CD4-positive, alpha-beta T cell treated with Interleukin-4 for 4 hours (primary cell): ENCODE results near the gene UBAC2.
A peak's percentile ranks its signal among the peaks of the same experiment; 100 is the strongest.

Experiments used
- DNase-seq: peaks from one replicate; pipeline ENCODE4 v3.0.0-alpha.2; 2020

The UBAC2 gene

GRCh38 chr13:99421271-99421670, 220.6 kb downstream of the UBAC2 start:
- DNase-seq, result no peak

DNA sequence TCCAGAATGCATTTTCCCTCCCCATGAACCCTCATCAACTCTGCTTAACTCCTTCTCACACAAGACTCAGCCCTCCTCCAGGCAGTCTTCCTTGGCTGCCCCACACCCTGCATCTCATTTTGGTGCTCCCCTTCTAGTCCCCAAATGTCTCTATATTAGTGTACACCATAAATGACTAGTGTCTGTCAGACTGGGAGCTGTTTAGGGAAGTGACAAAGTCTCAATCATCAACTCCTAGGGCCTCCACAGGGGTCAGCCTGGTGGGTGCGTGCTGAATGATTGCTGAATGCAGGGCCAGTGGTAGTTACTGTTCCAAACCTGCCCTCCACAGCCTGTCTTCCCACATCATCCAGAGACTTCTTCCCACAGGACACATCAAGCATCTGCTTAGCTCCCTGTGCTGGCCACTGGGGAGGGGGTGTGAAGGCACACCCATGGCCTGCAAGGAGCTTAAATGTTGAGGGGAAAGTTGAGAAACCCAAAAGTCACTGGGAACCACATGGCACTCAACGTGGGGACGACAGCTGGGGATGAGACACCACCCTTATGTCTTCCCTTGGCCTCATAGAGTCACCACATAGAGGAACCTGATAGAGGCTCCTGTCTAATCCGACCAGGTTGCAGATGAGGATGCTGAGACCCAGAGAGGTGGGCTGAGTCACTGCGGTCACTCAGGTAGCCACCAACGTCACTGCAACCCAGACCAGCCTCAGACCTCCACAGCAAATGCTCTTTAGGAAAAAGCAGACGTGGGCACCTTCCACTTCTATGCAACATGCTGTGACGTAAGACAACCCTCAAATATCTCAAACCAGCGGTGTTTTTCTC, 221.3 kb downstream of the UBAC2 start:
- no peak for DNase-seq

DNA sequence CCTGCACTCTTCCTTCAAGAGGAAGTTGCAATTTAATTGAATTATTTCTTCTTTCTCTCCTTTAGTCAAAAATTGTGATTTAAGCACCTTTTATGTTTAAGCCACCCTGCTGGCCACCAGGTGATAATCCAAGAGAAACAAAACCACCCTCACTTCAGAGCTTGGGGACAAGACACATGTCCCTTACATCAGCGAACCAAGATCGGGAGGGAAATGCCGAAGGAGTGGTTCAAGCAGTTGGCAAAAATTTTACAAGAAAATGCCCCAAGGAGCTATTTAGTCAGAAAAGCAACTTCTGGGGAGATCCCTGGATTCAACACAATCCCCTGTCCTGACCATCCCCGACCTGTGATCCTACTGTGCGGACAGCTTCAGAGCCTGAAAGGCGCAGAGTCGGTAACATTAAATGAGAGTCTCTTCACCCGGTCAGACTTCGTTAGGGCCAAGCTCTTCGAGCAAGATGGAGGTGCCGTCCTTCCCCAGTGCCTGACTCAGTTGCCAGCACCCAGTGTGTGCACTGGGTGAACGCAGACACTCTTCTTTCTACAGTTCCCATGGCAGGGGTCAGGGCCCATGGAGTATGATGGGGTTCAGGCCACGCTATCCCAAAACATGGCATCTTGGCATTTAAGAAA, 222.0 kb downstream of the UBAC2 start:
- DNase-seq, result no peak

GRCh38 chr13:99425485-99426341, 225.1 kb downstream of the UBAC2 start:
- peak; percentile 50 for DNase-seq

GRCh38 chr13:99426426-99426825, 225.8 kb downstream of the UBAC2 start:
- no peak for DNase-seq

DNA sequence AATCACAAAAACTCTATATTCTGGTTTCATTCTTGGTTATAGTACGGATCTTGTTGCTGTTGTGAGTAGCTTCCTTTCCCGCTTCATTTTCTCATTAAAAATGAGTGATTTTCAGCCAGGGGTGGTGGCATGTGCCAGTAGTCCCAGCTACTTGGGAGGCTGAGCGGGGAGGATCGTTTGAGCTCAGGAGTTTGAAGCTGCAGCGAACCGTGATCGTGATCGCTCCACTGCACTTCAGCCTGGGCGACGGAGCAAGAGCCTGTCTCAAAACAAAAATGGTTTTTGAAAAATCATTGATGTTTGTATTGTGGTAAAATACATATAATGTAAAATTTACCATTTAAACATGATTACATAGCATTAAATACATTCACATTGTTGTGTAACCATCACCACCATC, 229.0 kb downstream of the UBAC2 start:
- DNase-seq, result no peak

DNA sequence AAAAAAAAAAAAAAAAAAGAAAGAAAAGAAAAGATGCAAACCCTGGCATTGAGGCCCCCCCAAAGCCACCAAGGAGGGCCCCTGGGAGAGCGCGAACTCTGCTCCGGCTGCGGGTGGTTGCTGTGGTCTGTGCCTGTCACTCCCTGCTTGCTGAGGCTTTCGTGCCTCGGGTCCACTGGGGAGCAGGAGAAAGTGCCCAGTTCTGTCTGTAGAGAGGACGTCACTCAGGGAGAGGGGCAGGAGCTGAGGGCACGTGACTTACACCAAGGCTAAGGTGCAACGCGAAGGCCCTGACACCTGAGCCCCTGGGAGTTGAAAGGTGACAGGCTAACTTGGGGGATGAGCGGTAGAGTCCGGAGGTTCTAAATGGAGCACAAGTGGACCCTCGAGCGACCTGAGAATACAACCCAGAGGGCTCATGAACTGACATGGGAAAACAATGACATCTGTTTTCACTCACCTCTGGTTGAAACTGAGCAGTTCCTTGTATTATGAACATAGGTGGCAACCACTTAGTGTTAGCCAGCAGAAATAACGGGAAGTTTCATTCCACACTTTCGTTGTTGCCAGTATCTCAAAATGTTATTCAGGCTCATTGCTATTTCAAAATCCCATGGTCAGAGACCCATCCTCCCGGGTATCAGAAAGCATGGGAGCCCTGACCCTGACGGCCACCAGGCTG, 231.4 kb downstream of the UBAC2 start:
- no peak for DNase-seq

DNA sequence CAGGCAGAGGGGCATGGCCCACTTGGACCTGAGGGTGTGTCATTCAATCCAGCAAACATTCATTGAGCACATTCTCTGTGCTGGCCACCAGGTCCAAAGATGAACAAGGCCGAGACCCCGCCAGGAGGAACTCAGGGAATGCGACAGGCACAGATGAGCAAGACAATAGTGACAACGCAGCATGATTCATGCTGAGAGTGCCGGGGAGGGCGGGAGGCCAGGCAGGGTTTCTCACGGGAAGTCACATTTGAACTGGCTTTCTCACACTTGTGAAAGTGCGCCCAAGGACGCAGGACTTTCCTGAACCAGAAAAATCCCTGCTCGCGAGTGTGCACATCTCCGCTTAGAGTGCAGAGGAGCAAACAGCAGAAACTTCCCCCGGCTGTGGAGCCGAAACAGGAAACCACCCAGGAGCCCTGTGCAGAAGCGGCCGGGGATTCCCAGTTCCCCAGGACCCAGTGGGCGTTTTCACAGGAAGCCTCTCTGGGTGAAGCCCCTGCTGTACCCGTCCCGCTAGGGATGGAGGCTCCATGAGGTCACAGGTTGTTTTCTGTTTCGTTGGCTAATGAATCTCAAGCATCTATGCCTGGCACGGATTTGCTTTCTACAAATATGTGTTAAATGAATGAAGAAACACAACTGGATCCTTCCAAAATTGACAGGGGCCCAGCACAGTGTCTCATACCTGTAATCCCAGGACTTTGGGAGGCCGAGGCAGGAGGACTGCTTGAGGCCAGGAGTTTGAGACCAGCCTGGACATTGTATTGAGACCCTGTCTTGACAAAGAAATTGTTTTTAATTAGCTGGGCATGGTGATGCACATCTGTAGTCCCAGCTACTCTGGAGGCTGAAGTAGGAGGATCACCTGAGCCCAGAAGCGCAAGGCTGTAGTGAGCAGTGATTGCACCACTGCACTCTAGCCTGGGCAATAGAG, 232.2 kb downstream of the UBAC2 start:
- peak; percentile 87 for DNase-seq

- no peak for DNase-seq
Measured at GRCh38 chr13:99433543-99434075, 233.0 kb downstream of the UBAC2 start.

DNA sequence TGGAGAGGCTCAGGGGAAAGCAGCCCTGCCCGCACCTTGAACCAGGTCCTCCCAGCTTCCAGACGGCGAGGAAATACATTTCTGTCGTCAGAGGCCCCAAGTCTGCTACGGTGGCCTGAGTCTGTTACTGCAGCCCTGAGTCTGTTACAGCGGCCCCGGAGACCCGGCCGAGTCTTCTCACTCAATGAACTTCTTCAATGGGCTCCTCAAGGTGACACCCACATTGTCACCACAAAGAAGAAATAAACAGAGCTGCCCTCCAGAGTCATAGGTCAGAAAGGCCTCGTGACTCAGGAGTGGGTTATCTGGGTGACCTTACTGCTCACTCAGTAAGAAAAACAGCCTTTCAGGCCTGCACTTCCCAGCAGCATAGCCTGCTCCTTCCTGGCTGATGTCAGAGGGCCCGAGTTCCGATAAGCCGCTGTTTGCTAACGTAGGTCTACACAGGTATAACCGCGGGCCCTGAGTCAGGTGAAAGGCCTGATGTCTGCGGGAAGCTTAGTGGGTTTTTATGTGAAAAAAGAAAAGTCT, 233.7 kb downstream of the UBAC2 start:
- DNase-seq, result peak; percentile 94

GRCh38 chr13:99435116-99435515, 234.5 kb downstream of the UBAC2 start:
- DNase-seq, result no peak

GRCh38 chr13:99435998-99436397, 235.3 kb downstream of the UBAC2 start:
- DNase-seq, result no peak
